GM12872 (cell line): Measurements from ENCODE around the gene ARSD.

Source experiments
- TF ChIP-seq, protein P1 (sequence below): IDR thresholded peaks from 3 replicates; pipeline ENCODE4 v1.5.1; 2011; ENCODE audit warnings: low read depth, mild to moderate bottlenecking, low read length, moderate library complexity; ENCODE audit not compliant: insufficient read depth

ARSD gene

DNA sequence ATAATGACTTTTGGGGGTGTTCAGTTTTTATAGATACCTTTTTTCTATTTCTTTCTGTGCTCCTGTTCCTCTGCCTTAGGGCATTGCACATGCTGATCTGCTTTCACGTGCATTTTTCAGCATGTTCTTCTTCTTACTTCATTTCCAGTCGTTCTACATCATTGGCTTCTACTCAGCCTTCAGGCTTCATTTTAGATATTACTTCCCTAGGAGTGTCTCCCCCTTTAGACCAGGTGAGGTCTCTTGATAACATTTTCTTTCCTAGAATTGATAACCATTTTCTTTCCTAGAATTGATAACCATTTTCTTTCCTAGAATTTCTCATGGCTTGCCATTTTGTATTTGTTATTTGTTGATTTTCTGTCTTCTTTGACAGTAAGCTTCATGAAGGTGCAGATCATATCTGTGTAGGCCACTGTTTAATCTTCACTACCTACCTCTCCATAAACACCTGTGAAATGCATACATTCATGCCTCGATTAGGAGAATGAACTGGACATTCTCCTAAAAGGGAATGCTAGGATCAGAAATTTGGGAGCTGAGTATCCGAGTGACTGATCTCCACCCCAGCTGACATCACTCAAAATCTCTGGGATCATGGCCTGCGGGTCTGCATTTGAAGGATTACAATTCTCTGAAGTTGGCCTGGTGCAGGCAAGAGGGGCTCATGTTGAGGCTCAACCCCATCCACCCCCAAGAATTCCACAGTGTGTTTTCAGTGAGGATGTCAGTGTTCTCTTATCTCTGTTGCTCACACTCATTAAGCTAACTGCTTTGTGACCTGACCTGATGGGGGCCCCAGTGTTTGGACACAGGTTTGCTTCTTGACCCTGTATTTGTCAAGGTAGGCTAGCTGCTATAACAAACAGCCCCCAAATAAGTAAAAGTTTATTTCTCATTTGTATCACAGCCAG is 54.7 kb downstream of the ARSD start:
- TF ChIP-seq, protein P1, sequence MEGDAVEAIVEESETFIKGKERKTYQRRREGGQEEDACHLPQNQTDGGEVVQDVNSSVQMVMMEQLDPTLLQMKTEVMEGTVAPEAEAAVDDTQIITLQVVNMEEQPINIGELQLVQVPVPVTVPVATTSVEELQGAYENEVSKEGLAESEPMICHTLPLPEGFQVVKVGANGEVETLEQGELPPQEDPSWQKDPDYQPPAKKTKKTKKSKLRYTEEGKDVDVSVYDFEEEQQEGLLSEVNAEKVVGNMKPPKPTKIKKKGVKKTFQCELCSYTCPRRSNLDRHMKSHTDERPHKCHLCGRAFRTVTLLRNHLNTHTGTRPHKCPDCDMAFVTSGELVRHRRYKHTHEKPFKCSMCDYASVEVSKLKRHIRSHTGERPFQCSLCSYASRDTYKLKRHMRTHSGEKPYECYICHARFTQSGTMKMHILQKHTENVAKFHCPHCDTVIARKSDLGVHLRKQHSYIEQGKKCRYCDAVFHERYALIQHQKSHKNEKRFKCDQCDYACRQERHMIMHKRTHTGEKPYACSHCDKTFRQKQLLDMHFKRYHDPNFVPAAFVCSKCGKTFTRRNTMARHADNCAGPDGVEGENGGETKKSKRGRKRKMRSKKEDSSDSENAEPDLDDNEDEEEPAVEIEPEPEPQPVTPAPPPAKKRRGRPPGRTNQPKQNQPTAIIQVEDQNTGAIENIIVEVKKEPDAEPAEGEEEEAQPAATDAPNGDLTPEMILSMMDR = no peak

DNA sequence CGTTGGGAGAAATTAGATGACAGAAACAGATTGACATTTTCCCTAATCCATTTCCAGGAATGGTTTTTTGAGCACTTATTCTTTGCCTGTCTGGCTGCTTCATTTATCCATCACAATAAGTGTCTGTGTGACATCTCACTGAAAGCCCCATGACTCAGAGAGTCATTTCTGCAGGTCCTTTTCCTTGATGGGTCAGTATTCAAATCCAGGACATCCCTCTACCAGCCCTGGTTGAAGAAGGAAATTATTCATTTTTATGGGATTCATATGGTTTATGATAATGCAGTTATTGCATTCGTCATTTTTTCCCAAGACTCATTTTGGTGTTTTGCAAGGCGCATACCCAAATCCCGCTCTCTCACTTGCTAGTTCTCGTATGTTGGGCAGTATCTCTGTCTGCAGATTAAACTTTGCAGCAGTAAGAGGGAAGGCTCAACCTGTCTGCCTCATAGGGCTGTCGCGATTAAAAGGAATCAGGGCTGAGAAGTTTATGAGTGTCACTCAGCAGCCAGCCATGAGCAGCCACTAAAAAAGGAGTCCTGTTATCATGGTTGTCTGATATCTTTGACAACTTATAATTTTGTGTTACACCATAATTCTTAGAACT is 56.4 kb downstream of the ARSD start:
- TF ChIP-seq, protein P1 = no peak

DNA sequence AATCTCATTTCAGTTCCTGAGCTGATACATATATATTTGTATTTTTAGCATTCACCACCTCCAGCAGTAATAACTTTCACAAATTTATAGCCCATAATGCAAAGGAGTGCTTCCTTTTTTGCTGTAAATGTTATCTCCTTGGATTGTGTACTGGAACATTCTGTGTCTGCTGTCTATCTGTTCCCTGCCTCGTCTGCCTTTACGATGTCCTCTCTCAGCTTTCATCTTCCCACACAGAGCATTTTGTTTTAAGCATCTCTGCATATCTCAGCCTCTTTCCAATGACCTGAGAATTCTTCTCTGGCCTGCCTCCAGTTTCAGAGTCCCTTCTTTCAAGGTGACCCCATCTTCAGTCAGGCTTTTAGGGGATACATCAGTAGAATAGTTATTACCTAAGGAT is 57.3 kb downstream of the ARSD start:
- TF ChIP-seq, protein P1 = no peak

DNA sequence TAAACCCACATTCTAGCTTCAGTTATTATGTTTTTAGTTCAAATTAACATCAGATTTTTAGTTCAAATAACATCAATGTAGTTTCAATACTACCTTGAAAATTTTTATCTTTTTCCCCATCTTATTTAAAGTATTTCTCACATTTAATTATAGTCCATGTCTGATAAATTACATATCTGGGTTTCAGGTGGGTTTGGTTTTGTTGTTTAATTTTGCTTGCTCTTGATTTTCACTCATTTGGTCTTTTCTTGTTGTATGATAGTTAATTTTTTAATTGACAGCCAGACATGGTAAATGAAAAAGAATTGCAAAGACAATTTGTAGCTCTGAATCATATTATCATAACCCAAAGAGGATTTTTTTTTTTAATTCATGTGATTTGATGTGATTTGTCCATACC is 58.5 kb downstream of the ARSD start:
- TF ChIP-seq, protein P1 = no peak

DNA sequence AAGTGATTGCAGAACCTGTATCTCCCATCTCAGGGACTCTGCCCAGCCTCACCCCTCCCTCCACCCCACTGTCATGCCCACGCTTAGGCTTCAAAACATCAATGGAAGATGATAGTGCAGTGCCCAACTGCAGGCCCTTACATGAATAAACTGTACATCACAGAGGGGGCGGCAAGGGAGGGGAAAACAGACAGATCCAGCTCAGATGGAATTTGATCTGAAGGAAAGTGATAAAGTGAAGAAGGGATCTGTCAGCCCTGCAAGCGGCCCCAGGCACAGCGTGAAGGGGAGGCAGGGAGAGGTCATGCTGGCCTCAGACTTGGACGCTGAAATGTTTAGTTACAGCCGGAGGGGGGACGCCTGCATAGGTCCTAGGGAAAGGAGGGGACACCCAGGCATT is 61.9 kb downstream of the ARSD start:
- TF ChIP-seq, protein P1 = no peak

DNA sequence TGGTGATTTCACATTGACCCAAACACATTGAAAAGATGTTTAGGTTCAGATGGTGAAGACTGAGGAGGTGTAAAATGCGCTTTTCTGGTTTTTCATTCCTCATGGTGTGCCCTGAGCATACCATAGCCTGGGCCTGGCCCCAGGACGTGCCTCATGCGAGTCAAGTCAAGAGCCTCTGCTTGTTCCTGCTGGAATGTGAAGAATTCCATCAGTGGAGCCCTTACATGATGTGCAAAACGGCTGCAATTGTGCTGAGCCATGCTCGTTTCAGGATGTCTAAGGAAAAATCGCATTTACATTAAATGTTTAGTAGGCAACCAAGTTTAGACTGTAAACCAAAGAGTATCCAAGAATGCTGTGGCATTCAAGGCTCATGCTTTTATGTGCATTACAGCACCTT is 65.5 kb downstream of the ARSD start:
- TF ChIP-seq, protein P1 = no peak

DNA sequence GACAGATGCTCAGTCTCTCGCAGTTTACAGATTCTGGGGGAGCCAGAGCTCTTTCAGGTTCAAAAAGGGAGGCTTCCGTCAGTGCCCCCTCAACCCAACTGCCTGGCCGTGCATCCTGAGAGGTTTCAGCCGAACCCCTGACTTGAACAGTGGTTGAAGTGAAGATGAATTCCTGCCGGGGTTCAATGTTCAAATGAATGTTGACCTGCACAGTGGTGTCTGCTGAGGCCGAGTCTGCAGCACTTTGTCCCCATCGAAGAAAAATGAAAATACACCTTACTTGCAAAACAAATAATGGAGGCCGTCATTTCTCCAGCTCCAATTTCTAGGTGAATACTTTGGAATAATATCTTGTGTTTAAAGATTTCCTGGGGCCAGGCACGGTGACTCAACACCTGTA is 66.7 kb downstream of the ARSD start:
- TF ChIP-seq, protein P1 = no peak
